ENCODE results near the gene PDCD4.

DNA sequence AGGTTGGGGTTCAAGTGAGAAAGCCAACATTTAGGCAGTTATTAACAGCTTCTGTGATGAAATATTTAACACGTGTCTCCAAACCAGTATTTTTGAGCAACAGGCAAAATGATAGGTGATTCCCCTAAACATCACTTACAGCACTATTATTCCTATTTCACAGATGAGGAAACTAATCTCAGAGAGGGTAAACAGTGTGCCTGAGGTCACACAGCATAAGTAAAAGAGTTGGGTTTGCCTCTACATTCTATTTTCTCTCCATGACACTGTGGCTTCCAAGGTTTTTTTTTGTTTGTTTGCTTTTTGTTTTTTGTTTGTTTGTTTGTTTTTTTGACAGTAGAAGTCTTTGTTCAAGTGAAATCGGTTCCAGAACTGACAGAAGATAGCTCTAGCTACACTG, 43.2 kb upstream of the PDCD4 start:
- TF ChIP-seq, protein P1, sequence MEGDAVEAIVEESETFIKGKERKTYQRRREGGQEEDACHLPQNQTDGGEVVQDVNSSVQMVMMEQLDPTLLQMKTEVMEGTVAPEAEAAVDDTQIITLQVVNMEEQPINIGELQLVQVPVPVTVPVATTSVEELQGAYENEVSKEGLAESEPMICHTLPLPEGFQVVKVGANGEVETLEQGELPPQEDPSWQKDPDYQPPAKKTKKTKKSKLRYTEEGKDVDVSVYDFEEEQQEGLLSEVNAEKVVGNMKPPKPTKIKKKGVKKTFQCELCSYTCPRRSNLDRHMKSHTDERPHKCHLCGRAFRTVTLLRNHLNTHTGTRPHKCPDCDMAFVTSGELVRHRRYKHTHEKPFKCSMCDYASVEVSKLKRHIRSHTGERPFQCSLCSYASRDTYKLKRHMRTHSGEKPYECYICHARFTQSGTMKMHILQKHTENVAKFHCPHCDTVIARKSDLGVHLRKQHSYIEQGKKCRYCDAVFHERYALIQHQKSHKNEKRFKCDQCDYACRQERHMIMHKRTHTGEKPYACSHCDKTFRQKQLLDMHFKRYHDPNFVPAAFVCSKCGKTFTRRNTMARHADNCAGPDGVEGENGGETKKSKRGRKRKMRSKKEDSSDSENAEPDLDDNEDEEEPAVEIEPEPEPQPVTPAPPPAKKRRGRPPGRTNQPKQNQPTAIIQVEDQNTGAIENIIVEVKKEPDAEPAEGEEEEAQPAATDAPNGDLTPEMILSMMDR (IDR thresholded peaks at IDR 0.05 in 4 of 5, conservative IDR thresholded peaks at IDR 0.05 in 1 of 5) = no peak
- no peak for TF ChIP-seq POLR2A (IDR thresholded peaks at IDR 0.05)

All from gastrocnemius medialis (tissue), 4 donors.